Activated T-cell treated with anti-CD3 and anti-CD28 coated beads, Interleukin-2, amount 50 U/mL, for 4 hours (primary cell): ENCODE measurements around the gene ATG10. TPM values are rescaled to one million over a fixed set of nuclear protein-coding genes. Genes with fewer than 3 reads are reported as not detected.
"Not testable (repeated sequence)": the region's sequence is repeated elsewhere in the genome, so short reads cannot be mapped to it uniquely, and the experiment has no call there.

Source experiments
- ATAC-seq, 2 donors: fragments of 200-7000 bp; cut with Tn5 transposase; one replicate each; pipeline ENCODE4 v1.10.0; 2021
- DNase-seq: peaks from one replicate; pipeline ENCODE4 v3.0.0-alpha.2; 2020
- H3K27me3 Mint-ChIP-seq: one replicate; pipeline ENCODE4 v1.8.0; 2021; ENCODE audit warnings: low read depth, mixed read lengths
- H3K36me3 Mint-ChIP-seq: one replicate; pipeline ENCODE4 v1.8.0; 2022; ENCODE audit warnings: mixed read lengths; ENCODE audit not compliant: insufficient read depth
- H3K4me1 Mint-ChIP-seq: one replicate; pipeline ENCODE4 v1.8.0; 2021; ENCODE audit warnings: low read depth, mixed read lengths
- H3K4me3 Mint-ChIP-seq: one replicate; pipeline ENCODE4 v1.8.0; 2021; ENCODE audit warnings: mild to moderate bottlenecking, moderate library complexity, mixed read lengths
- H3K9me3 Mint-ChIP-seq: one replicate; pipeline ENCODE4 v1.8.0; 2021; ENCODE audit warnings: mixed read lengths
- total RNA-seq, 3 donors: library from RNA; stranded (reverse); gene quantifications; one replicate each; pipeline ENCODE4 v1.2.1, GENCODE V29; 2021

The ATG10 gene
- total RNA-seq, 3 donors from 2014 or later = 4.6 to 5.8 (median 5.3) TPM

- not testable (repeated sequence) for H3K4me1 Mint-ChIP-seq, ATAC-seq, H3K27me3 Mint-ChIP-seq, H3K9me3 Mint-ChIP-seq, DNase-seq, H3K4me3 Mint-ChIP-seq
- H3K36me3 Mint-ChIP-seq = peaks cover 17% of the 10 kb centered on the region
These were observed 38.0 kb downstream of the ATG10 start for GRCh38 chr5:82009869-82010268.

GRCh38 chr5:82010696-82011095 lies 38.9 kb downstream of the ATG10 start:
- DNase-seq (no peak), ATAC-seq (no peak)
- peaks cover 23% of the 10 kb centered on the region for H3K36me3 Mint-ChIP-seq
- no peaks in the 10 kb centered on the region for H3K9me3 Mint-ChIP-seq
- no peak overlapping the region for H3K4me3 Mint-ChIP-seq
- no peaks in the 10 kb centered on the region for H3K27me3 Mint-ChIP-seq
- no peaks in the 10 kb centered on the region for H3K4me1 Mint-ChIP-seq

DNA sequence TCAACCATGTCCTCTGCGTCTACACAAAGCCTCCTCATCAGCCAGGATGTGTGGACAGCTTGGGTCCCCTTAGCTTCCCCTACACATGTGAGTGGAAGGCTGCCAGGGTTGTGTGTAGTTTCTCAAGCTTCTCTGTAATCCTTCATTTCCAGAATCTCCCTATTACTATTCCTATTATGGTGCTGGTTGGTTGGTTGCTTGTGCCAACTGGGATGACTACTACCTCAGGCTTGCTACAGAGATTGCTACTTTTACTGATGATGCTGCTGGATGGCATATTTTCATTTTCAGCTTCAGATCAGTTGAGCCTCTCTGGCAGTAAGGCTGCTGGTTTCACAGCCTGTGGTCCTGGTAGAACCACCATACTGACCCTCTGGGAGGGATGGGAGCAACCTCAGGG lies 39.9 kb downstream of the ATG10 start:
- H3K36me3 Mint-ChIP-seq = peaks cover 25% of the 10 kb centered on the region
- no peak overlapping the region for H3K4me3 Mint-ChIP-seq
- DNase-seq (no peak), ATAC-seq (no peak)
- H3K9me3 Mint-ChIP-seq = no peaks in the 10 kb centered on the region
- no peaks in the 10 kb centered on the region for H3K4me1 Mint-ChIP-seq
- no peaks in the 10 kb centered on the region for H3K27me3 Mint-ChIP-seq

- not testable (repeated sequence) for H3K9me3 Mint-ChIP-seq, H3K4me1 Mint-ChIP-seq, H3K27me3 Mint-ChIP-seq, ATAC-seq, DNase-seq, H3K4me3 Mint-ChIP-seq
- peaks cover 22% of the 10 kb centered on the region for H3K36me3 Mint-ChIP-seq
These were observed 42.8 kb downstream of the ATG10 start for GRCh38 chr5:82014644-82015043.

DNA sequence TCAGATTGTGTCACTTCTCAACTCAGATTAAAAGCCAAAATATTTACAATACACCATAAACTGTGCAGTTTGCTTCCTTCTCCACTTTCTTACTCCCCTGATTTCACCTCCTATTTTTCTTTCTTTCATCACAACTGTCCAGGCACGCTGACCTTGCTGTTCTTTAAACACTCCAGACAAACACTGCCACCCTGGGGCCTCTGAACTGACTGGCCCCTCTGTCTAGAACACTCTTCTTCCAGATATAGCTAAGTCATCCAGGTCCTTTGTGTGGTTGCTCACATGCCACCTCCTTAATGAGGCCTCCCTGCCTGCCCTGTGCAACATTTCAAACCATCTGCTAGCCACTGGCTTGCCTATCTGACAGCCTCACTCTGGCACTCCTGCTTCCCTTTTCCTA lies 46.6 kb downstream of the ATG10 start:
- no peaks in the 10 kb centered on the region for H3K27me3 Mint-ChIP-seq
- H3K4me3 Mint-ChIP-seq = no peak overlapping the region
- ATAC-seq (no peak), DNase-seq (no peak)
- no peaks in the 10 kb centered on the region for H3K4me1 Mint-ChIP-seq
- peaks cover 16% of the 10 kb centered on the region for H3K36me3 Mint-ChIP-seq
- no peaks in the 10 kb centered on the region for H3K9me3 Mint-ChIP-seq

DNA sequence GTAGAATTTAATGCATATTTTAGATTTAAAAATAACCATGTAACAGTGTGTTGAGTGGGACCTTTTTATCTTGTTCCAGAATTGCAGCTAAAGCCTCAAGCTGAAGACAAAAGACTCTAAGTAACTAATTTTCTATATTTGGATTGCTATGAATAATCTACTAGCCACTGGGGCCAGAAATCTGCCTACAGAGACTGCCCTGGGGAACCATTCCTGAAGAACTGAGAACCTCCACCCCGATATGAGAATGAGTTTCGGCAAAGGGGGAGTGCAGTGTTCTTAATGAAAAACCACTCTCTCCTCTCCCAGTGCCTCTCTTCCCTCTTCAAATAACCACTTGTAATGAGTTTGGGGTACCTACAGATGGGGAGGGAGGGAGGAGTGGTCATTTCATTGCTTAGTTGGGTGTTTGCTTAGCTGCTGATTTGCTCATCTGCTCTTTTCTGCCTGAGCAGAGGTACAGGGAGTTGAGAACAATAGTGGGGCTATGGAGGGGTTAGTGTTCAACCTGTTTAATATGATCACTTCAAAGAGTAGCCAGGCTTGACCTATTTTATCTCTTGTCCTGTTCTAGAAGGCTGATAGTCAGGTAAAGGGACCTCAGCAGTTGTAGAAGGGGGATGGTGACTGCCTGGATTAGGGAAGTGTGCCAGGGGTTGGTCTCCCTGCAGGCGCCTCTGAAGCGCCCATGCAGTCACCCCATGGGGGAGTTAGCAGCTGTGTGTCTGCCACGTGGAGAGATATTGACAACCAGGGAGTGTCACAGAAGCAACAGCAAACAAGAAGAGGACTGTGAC lies 47.7 kb downstream of the ATG10 start:
- Mint-ChIP-seq H3K4me1 (no peaks in the 10 kb centered on the region), H3K9me3 (no peaks in the 10 kb centered on the region), H3K36me3 (peaks cover 12% of the 10 kb centered on the region), H3K27me3 (no peaks in the 10 kb centered on the region), H3K4me3 (no peak overlapping the region)
- ATAC-seq (no peak), DNase-seq (no peak)

- no peaks in the 10 kb centered on the region for H3K4me1 Mint-ChIP-seq
- H3K27me3 Mint-ChIP-seq = no peaks in the 10 kb centered on the region
- no peak overlapping the region for H3K4me3 Mint-ChIP-seq
- DNase-seq = no peak
- no peaks in the 10 kb centered on the region for H3K9me3 Mint-ChIP-seq
- H3K36me3 Mint-ChIP-seq = peaks cover 5% of the 10 kb centered on the region
- no peak for ATAC-seq
These were observed 50.7 kb downstream of the ATG10 start for GRCh38 chr5:82022499-82022898.

DNA sequence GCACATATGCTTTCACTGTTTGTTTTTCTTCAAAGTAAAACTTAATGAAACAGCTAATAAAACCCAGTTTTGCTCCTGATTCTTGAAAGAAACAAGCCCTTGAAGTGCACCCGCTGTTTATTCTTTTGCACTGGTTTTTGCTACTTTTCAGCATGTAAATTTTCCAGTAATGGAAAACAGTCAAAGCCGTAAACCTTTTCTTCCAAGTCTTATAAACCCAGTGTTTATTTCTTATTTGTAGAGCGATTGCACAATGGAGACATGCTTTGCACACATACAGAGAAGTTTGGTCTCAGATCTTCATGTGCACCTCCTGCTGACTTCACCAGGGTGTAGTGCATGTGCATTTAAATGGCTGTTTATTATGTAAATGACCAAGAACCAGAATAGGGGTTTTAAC lies 51.8 kb downstream of the ATG10 start:
- Mint-ChIP-seq H3K4me3 (no peak overlapping the region), H3K36me3 (peaks cover 5% of the 10 kb centered on the region), H3K9me3 (no peaks in the 10 kb centered on the region), H3K27me3 (no peaks in the 10 kb centered on the region), H3K4me1 (no peaks in the 10 kb centered on the region)
- DNase-seq (no peak), ATAC-seq (no peak)

DNA sequence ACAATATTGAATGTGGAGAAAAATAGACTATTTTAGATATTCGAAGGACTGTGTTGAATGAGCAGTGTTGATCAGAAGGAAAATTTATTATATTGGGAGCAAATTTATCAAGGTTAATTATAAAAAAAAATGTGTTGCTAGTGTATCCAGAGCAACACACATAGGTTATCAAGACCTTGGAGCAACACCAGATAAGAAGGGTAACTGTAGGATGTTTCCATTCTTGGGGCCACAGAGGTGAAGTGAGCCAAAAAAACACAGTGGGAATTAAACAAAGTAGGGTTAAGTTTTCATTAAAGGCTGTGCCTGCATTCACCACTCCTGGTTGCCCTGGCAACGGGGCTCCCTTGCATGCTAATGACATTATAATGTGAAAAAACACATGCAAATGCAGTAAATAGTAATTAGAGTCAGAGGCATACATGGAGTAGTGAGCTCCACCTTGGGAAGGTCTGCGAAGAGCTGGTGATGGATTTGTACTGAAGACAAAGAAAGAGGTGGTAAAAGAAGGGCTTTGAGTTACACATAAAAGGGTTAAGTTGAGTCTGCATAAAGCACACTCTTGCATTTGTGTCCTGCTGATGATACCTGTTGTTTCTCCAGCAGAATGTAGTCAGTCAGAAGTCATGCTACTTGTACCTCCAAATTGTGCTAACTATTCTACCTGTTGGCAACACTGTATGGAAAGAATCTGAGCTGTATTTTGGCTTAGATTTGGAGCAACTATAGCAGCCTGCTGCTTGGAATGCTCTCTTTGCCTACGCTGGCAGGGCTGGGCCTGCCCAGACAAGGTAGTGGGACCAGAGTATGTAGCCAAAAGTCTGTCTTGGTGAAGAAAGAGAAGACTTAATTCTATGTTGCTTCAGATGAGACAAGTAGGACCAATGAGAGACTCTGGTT lies 59.6 kb downstream of the ATG10 start:
- no peaks in the 10 kb centered on the region for H3K4me1 Mint-ChIP-seq
- no peak for DNase-seq
- no peak for ATAC-seq
- H3K9me3 Mint-ChIP-seq = peaks cover 3% of the 10 kb centered on the region
- H3K36me3 Mint-ChIP-seq = peaks cover 4% of the 10 kb centered on the region
- no peak overlapping the region for H3K4me3 Mint-ChIP-seq
- H3K27me3 Mint-ChIP-seq = no peaks in the 10 kb centered on the region

DNA sequence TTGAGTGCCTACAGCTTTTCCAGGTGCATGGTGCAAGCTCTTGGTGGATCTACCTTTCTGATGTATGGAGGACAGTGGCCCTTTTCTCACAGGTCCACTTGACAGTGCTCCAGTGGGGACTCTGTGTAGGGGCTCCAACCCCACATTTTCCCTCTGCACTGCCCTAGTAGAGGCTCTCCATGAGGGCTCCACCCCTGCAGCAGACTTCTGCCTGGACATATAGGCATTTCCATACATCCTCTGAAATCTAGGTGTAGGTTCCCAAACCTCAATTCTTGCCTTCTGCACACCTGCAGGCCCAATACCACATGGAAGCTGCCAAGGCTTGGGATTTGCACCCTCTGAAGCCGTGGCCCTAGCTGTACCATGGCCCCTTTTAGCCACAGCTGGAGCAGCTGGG lies 71.1 kb downstream of the ATG10 start:
- peaks cover 21% of the 10 kb centered on the region for H3K9me3 Mint-ChIP-seq
- not testable (repeated sequence) for H3K27me3 Mint-ChIP-seq, ATAC-seq, DNase-seq, H3K4me3 Mint-ChIP-seq, H3K4me1 Mint-ChIP-seq
- H3K36me3 Mint-ChIP-seq = peaks cover 18% of the 10 kb centered on the region

GRCh38 chr5:82044010-82044409 lies 72.2 kb downstream of the ATG10 start:
- H3K36me3 Mint-ChIP-seq = peaks cover 18% of the 10 kb centered on the region
- no peak overlapping the region for H3K4me3 Mint-ChIP-seq
- no peak for DNase-seq
- no peaks in the 10 kb centered on the region for H3K4me1 Mint-ChIP-seq
- no peak for ATAC-seq
- peaks cover 18% of the 10 kb centered on the region for H3K9me3 Mint-ChIP-seq
- no peaks in the 10 kb centered on the region for H3K27me3 Mint-ChIP-seq

GRCh38 chr5:82045554-82046275 lies 73.9 kb downstream of the ATG10 start:
- no peak overlapping the region for H3K4me3 Mint-ChIP-seq
- H3K36me3 Mint-ChIP-seq = peaks cover 18% of the 10 kb centered on the region
- H3K9me3 Mint-ChIP-seq = peaks cover 18% of the 10 kb centered on the region
- no peaks in the 10 kb centered on the region for H3K4me1 Mint-ChIP-seq
- no peak for ATAC-seq
- DNase-seq = no peak
- no peaks in the 10 kb centered on the region for H3K27me3 Mint-ChIP-seq

DNA sequence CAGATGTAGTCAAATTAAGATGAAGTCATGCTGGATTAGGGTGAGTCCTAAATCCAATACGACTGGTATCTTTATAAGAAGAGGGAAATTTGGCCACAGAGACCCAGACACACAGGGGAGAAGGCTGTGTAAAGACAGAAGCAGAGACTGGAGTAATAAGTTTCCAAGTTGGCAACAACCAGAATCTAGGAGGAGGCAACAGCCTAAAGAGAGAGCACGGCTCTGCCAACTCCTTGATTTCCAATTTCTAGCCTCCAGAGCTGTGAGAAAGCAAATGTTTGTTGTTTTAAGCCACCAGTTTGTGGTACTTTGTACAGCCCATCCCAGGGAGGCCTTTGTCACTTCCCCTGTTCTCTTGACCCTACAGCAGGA lies 74.4 kb downstream of the ATG10 start:
- no peak overlapping the region for H3K4me3 Mint-ChIP-seq
- H3K9me3 Mint-ChIP-seq = peaks cover 18% of the 10 kb centered on the region
- H3K4me1 Mint-ChIP-seq = no peaks in the 10 kb centered on the region
- ATAC-seq (no peak), DNase-seq (no peak)
- H3K27me3 Mint-ChIP-seq = no peaks in the 10 kb centered on the region
- H3K36me3 Mint-ChIP-seq = peaks cover 18% of the 10 kb centered on the region

- ATAC-seq = no peak
- H3K4me3 Mint-ChIP-seq = no peak overlapping the region
- DNase-seq = no peak
- H3K9me3 Mint-ChIP-seq = no peaks in the 10 kb centered on the region
- no peaks in the 10 kb centered on the region for H3K4me1 Mint-ChIP-seq
- no peaks in the 10 kb centered on the region for H3K27me3 Mint-ChIP-seq
- H3K36me3 Mint-ChIP-seq = no peaks in the 10 kb centered on the region
These were observed 79.1 kb downstream of the ATG10 start for GRCh38 chr5:82050955-82051354.
